Kidney (tissue), 14 donors: ENCODE results near the gene ITPRIPL2. TPM values are rescaled to one million over a fixed set of nuclear protein-coding genes. Genes with fewer than 3 reads are reported as not detected.

Source experiments
- DNase-seq, 5 donors: peaks; one replicate each; pipeline ENCODE4 v3.0.0-alpha.2; 2013 to 2020
- FAIRE-seq: peaks from 2 replicates; lab custom pipeline; 2012; peaks lifted over from hg19 to GRCh38; lab: Jason Lieb, UNC
- H3K27ac ChIP-seq, 2 donors: one replicate each; pipeline ENCODE4 v1.7.0; 2013; ENCODE audit warnings: low read depth in 2 of 2, low read length in 2 of 2, inconsistent platforms in 1 of 2
- H3K27me3 ChIP-seq: one replicate; pipeline ENCODE4 v1.7.1; 2013; ENCODE audit warnings: low read length, inconsistent platforms; ENCODE audit not compliant: control insufficient read depth, insufficient read depth
- H3K36me3 ChIP-seq, 3 donors: one replicate each; pipeline versions ENCODE4 v1.7.0 to v1.7.1; 2013; ENCODE audit warnings: low read length in 3 of 3, control low read depth in 1 of 3, inconsistent platforms in 1 of 3; ENCODE audit not compliant: insufficient read depth in 3 of 3, control insufficient read depth in 2 of 3
- H3K4me1 ChIP-seq, 3 donors: one replicate each; pipeline versions ENCODE4 v1.7.0 to v1.7.1; 2013; ENCODE audit warnings: low read length in 3 of 3, inconsistent platforms in 1 of 3, low read depth in 1 of 3; ENCODE audit not compliant: control insufficient read depth in 2 of 3, insufficient read depth in 2 of 3
- H3K4me3 ChIP-seq, 3 donors: one replicate each; pipeline versions ENCODE4 v1.7.0 to v1.8.1; 2013; ENCODE audit warnings: low read length in 3 of 3, control low read depth in 1 of 3, inconsistent platforms in 1 of 3
- H3K9ac ChIP-seq, 3 donors: one replicate each; pipeline versions ENCODE4 v1.7.0 to v1.7.1; 2013; ENCODE audit warnings: low read length in 3 of 3, control low read depth in 1 of 3, inconsistent platforms in 1 of 3
- H3K9me3 ChIP-seq, 3 donors: one replicate each; pipeline versions ENCODE4 v1.7.0 to v1.7.1; 2013; ENCODE audit warnings: low read length in 3 of 3, control low read depth in 1 of 3, inconsistent platforms in 1 of 3; ENCODE audit not compliant: control insufficient read depth in 2 of 3, insufficient read depth in 1 of 3
- CTCF ChIP-seq: IDR thresholded peaks from 3 replicates; pipeline ENCODE4 v1.5.1; 2012; ENCODE audit warnings: mild to moderate bottlenecking, moderate library complexity, borderline replicate concordance; ENCODE audit not compliant: insufficient read depth; ENCODE audit errors: extremely low read depth
- intact Hi-C: fragments of 100-400 bp; cut with DNase I; formaldehyde crosslinking; loops from one replicate; pipeline ENCODE4 v1.11.1; 2022
- polyA plus RNA-seq: library from polyadenylated mRNA; stranded (reverse); fragments of 350-450 nt; fragmentation: Illumina TruSeq; extraction: RNeasy Lipid Tissue Mini Kit (QIAGEN cat#74804); gene quantifications from one replicate; pipeline ENCODE4 v1.2.3, GENCODE V29; 2014; ENCODE audit warnings: low read depth, low replicate concordance; ENCODE audit not compliant: insufficient read depth
- total RNA-seq: library from RNA; stranded (reverse); fragmentation: NEBNext Ultra II Directional; extraction: Animal tissue kit (Norgen Biotek cat#: 25700); gene quantifications from one replicate; pipeline ENCODE4 v1.2.1, GENCODE V29; 2021
- donor health status: control.
- donor health status: control.
- donor health status: control.
- donor health status: control.
- donor health status: control.
- donor health status: DM: yes; HTN: yes; CAD: no.
- donor health status: Normal renal cell carcinoma (clear cell type).

ITPRIPL2 gene
- total and polyA plus RNA-seq, 2 donors from 2014 or later, result 6.7 to 48.1 TPM

GRCh38 chr16:19085679-19086200 is 28.0 kb upstream of the ITPRIPL2 start:
- Histone ChIP-seq H3K4me3 (peak overlapping the region in 1 of 3 donors; percentile 65), H3K27ac (no peak overlapping the region), H3K36me3 (peaks cover 0 to 2% (median 0%) of the 10 kb centered on the region in 3 donors), H3K4me1 (peaks cover 0 to 5% (median 0%) of the 10 kb centered on the region in 3 donors), H3K9ac (peak overlapping the region in 1 of 3 donors; percentile 78), H3K27me3 (no peaks in the 10 kb centered on the region), H3K9me3 (no peaks in the 10 kb centered on the region)
- DNase-seq (no peak), FAIRE-seq (no peak)
- TF ChIP-seq CTCF, result no peak
- intact Hi-C loops, result no loop called here

DNA sequence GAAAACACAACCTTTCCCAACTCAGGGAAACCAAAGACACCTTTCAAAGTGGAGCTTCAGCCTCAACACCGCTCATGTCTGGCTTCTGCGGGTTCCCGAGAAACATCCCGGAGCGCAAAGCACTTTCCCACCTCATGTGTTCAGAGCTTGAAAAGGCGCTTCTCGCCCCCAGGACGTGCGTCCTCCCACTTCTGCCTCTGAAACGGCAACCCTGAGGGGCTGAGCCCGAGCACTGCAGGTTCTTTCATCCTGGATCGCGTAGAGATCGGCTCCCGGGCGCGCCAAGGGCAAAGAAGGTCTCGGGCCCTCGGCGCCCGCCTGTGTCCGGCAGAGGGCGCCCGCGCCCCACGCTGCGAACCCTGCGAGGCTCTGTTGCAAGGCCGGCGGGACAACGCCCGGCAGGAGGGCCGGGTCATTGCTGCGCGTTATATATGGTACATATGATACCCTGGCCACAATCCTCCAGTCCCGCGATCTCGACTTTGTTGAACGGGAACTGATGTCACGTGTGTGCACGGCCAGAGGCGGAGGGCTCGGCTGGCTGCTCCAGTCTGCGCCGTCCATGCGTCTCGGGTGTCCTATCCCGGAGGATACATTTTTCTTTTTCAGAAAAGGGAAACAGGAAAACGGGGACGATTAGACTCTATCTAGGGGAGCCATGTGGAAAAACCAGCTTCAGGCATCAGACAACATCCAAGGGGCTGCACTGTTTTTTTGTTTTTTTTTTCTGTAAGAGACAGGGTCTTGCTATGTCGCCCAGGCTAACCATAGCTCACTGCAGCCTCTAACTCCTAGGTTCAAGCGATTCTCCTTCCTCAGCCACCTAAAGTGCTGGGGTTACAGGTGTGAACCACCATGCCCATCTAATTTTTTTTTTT is 27.2 kb upstream of the ITPRIPL2 start:
- intact Hi-C loops, result no loop called here
- H3K27me3 ChIP-seq, result no peaks in the 10 kb centered on the region
- H3K4me3 ChIP-seq, result peak overlapping the region; percentile 58 to 72 (median 65)
- no peak overlapping the region for H3K27ac ChIP-seq
- peaks cover 0 to 5% (median 0%) of the 10 kb centered on the region in 3 donors for H3K4me1 ChIP-seq
- H3K9me3 ChIP-seq, result no peaks in the 10 kb centered on the region
- FAIRE-seq (no peak), DNase-seq (peak; percentile 91 to 96 (median 93))
- peak; percentile 91 for TF ChIP-seq CTCF
- no peaks in the 10 kb centered on the region for H3K36me3 ChIP-seq
- H3K9ac ChIP-seq, result peak overlapping the region in 2 of 3 donors; percentile 53 to 78

DNA sequence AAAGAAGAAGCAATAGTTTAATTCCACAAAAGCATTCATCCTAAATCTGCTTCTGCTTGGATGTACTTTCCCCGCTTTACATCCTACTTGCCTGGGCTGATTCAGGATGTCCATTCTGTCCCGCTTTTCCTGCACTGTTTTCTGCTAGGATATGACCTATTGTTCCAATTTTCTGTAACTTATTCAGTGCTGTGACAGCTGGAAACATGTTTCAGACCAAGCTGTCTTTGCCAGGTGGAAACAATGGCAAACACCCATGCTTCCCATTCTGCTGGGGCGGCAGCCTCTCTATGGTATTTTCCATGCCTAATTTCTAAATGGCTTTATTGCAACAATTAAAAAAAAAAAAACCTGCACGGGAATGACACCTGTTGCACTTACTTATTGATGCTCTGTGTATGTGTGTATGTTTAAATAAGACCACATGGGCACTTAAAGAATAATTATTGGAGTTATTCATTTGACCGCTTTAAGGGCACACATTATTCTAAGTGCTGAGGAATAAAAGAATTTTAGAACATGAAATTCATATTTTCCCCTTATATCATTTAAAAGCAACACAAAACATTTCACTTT is 25.3 kb upstream of the ITPRIPL2 start:
- DNase-seq, result no peak
- no peaks in the 10 kb centered on the region for H3K36me3 ChIP-seq
- no peaks in the 10 kb centered on the region for H3K27me3 ChIP-seq
- H3K27ac ChIP-seq, result no peak overlapping the region
- intact Hi-C loops, result no loop called here
- peaks cover 0 to 5% (median 0%) of the 10 kb centered on the region in 3 donors for H3K4me1 ChIP-seq
- no peak for TF ChIP-seq CTCF
- no peak overlapping the region for H3K9ac ChIP-seq
- H3K4me3 ChIP-seq, result no peak overlapping the region
- no peak for FAIRE-seq
- H3K9me3 ChIP-seq, result no peaks in the 10 kb centered on the region
